RPMI8226 (cell line): ENCODE measurements around the gene RRAGD.

Experiments
- DNase-seq: peaks from one replicate; pipeline ENCODE4 v3.0.0-alpha.2; 2015

The RRAGD gene

DNA sequence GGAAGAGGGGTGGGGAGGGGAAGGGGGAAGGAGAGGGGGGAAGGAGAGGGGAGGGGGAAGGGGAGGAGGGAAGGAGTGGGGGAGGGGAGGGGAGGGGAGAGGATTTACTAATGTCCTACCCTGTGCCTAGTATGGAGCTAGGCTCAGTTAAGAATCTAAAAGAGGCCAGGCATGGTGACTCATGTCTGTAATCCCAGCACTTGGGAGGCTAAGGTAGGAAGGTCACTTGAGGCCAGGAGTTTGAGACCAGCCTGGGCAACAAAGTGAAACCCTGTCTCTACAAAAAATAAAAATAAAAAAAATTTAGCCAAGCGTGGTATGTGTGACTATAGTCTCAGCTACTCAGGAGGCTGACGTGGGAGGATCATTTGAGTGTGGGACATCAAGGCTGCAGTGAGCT lies 72.5 kb downstream of the RRAGD start:
- DNase-seq: no peak

DNA sequence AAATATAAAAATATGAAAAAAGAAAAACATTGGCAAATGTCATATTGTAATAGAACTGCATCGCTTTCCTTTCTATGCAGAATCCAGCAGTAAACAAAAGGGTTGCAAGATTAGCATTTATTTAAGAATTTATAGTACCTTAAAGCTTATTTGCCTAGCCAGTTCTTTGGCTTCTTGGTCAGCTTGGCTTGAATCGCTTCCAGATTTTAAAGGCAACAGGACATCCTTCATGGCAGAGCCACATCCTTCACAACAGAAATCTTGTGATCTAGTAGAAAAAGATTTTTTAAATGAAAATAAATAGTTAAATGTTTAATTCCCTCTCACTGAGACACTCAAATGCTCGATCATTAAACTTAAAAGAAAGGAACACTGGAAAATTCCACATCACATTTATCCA lies 76.9 kb downstream of the RRAGD start:
- no peak for DNase-seq

DNA sequence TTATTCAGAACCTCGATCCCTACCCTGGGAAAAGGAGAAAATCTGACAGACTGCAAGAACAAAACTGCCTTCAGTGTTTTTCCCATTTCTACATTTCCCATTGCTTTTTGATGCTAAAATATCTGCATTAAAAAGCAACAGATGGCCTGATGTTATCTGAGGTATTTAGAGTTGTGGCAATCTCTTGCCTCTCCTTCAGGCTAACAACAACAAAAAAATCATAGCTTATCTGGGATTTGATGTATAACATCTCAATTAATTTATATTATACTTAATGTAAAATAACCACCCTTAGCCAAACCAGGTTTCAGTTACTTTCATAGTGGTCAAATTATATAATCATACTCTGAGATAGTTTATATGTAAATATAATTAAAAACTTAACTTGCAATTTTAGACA lies 81.2 kb downstream of the RRAGD start:
- no peak for DNase-seq

DNA sequence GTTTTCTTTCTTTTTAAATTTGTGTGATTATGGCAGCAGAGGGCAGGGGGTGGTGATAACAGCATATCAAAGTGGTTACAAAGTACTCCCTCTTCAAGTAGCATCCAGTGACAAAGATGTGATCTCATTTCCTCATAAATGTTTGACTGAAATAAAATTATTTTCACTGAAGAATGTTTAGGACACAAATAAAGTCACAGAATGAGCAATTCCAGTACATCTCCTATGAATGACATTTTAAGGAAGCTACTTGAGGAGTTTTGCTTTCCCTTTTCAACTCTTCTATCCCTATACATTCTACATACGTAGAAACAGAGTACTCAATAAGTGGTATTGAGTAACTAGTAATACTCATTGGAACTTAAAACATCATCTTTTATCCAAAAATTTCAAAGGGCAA lies 83.1 kb downstream of the RRAGD start:
- DNase-seq: no peak

DNA sequence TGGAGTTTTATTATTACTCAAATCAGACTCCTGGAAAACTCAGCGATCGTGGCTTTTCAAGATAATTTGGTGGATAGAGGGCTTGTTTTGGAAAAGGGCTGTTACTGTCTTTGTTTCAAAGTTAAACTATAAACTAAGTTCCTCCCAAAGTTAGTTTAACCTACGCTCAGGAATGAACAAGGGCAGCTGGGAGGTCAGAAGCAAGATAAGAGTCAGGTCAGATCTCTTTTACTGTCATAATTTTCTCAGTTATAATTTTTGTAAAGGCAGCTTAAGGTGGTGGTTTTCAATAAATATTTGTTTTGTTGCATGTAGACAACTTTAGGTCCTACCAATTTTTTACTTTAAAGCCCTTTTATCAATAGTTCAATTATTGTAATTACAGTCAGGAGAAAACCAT lies 87.8 kb downstream of the RRAGD start:
- DNase-seq: no peak

DNA sequence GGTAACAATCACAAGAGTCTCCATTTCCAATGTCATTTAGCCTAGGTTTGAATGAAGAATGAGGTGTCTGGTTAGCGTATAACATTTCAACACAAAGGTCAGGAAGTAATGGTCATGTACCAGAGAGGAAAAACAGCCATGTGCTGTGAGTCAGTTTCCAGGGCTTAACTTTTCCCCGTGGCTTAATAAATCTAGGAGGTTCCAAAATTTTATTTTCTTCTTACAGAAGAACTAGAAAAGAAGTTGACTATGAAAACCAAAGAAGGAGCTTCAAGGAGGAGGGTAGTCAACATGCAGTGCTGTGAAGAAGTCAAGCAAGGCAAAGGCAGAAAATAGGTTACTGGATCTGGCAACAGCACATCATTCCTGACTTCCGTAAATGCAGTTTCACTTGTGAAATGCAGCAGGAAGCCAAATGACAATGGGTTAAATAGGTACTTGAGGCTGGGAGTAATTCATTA lies 88.5 kb downstream of the RRAGD start:
- DNase-seq: no peak

DNA sequence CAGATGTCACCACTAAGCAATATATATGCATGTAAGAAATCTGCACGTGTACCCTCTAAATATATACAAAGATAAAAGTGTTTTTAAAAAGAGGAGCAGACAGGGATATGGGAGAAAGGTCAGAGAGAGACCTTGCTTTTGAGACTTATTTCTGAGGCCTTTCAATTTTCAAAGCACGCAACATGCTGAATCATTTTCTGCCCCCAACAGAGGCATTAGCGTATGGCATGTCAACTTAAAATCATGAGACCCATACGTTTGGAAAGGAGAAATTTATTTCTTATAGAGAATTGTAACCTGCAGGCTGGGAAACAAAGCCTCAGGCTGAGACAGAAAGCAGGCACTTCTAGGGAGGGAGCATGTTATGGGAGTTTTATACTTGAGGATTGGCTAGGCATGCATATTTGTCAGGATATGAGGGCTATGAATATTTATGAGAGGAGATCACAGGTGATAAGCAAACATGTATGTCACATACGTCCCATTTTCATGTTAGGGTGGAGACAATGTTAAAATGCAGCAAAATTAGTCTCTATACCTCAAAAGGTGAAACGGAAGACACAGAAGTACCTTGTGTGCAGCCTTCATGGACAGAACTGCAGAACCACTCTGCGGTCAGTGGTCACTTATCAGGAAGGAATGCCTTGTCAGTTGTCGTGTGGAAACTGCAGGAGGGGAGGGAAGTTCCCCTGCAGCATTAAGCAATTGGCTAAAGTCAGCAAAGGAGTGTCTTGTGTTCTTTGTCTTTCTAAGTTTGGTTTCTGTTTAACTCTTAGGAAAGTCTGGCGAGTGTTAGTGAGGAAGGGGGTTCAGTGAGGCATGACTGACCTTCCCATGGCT lies 90.7 kb downstream of the RRAGD start:
- no peak for DNase-seq

DNA sequence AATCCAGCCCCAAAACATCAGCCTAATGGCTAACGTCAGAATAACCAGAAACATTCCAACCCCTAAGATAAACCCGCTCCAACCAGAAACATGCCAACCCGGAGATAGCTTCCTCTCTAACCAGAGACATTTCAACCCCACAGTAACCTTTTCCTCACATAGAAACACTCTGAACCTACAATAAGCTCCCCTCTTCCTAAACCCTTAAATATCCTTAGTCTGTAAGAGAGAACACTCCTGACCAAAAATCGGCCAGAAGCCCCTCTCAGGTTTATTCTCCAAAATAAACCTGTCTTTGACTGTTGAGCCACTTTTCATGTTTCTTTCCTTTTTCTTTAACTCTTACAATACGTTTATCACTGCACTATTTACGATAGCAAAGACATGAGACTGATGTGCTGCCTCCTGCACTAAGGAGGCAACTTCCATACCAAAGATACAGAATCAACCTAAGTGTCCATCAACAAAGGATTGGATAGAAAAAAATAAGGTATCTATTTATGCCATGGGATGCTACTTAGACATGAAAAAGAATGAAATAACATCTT lies 92.0 kb downstream of the RRAGD start:
- DNase-seq: no peak

DNA sequence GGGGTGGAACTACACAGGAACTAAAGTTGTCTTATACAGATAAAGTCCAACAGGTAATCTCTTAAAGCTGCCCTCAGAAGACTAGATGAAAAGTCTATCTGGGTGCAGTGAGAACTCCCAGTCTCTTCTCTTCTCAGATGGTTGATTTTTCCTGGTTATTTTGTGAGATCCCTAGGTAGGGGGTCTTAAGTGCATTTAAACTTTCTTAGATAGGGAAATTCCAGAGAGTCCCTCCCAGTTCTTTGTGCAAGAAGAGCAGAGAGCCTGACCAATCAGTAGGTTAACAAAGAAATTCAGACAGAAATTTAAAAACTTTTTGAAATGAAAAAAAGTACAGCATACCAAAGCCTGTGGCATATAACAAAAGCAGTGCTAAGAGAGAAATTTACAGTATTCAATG lies 95.0 kb downstream of the RRAGD start:
- DNase-seq: no peak

DNA sequence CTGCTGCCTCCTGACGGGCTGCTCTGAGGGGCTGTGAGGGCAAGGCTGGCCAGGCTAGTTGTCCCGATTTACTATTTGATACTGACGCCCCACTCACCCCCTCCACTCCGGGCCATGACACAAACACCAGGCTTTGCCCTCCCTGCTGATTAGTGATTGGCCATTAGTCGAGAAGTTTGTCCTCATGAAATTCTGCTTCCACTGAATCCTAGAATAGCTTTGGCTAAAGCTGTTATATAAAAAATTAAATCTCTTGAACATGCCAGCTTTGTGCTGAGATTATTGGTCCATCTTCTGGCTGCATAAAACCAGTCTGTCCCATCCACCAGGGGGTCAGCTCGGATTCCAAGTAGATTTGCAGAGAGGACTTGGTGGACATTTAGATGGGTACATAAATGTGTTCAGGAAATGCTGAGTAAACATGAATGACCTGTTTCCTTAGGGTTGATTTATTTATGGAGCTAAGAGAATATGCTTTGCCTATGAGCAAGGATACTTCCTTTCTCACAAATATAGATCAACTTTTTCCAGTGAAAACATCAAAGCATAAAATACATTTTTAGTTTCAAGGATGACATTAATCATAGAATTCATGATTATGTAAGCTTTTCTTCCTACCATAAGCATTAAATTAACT lies 96.7 kb downstream of the RRAGD start, which contains the start of gene GABRR2:
Gene GABRR2 (minus strand): TSS at position 51 of the 637 bp plus-strand sequence. CDS start 134 bp downstream, outside the sequence.
- DNase-seq: no peak

DNA sequence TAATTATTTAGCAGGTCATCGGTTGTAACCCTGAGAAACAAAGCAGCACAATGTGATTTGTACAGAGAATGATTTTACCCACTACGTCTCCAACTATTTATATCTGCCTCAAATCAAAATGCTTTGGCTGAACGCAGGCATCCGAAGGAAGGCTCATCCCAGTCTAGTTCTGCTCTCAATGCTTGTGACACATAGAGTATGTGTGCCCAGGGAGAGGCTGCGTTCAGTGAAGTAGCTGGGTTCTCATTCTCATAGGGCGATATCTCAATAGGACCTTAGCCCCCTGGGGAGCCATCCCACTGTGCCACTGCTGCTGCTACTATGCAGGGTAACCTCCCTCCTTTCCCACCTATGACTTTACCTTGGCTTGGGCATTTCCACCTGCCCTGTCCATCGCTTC lies 97.4 kb downstream of the RRAGD start:
- DNase-seq: no peak
